ENCODE data around the gene LINGO1.

Gene LINGO1

DNA sequence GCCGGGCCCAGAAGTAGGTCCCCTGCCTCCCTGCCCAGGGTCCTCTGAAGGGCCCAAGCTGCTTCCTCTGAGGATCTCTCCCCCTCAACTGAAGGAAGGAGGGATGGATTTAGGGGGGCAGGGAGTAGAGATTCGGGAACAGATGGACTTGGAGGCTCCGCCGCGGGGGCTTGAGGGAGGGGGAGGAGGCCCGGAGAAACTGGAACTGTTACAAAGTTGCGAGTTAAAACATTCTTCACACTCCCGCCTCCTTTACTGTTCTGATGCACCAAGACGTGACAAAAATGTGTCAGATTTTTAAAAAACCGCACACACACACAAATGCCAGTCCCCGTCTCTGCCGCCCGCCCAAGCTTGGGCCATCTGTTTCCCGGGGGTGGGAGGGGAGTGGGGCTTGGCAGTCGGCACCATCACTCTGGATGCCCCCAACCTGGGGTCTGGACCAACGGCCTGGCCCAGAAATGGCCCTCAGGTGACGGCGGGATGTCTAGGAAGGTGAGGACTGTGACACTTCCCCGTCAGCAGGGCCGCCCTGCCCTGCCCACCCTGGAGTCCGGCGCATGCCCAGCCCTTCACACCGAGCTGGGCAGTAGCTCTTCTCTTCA, 25.0 kb upstream of the LINGO1 start:
- DNase-seq (ENCODE audit: low spot score): no peak

DNA sequence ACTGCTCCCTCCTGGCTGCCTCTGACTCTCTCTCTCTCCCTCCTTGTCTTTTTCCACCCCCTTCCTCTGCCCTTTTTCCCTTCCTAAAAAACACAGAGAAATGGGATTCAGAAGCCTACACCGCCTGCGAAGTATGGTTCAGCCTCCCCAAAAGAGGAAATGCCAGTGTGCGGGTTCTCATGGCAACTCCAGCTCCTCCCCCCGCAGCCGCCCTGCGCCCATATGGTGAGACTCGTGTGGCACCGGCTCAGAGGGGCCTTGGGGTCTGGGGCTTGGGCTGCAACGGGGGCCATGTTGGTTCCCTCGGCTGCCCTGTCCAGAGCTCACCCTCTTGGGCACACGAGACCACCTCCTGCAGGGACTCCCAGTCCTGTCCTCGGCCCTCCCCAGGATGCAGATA, 23.6 kb upstream of the LINGO1 start:
- no peak for DNase-seq (ENCODE audit: low spot score)

DNA sequence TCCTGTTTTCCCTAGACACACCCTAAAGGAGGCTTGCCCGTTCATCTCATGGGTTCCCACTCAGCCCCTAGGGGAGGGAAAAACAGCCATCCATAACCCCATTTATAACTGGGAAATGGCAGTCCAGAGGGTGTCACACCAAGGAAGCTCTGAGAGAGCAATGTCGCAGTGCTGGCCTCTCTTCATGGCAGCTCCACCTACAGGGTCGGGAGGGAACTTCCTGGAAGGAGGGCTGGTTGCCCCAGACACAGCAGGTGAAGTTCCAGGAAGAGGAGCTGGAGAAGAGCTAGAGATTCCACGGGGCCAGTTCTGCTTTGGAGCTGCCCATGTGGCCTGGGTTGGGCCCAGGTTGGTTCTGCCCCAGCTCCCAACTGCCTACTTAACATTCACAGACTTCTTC, 22.3 kb upstream of the LINGO1 start:
- DNase-seq (ENCODE audit: low spot score): no peak

- DNase-seq (ENCODE audit: low spot score): no peak
These were observed 21.2 kb upstream of the LINGO1 start for GRCh38 chr15:77653832-77654480.

DNA sequence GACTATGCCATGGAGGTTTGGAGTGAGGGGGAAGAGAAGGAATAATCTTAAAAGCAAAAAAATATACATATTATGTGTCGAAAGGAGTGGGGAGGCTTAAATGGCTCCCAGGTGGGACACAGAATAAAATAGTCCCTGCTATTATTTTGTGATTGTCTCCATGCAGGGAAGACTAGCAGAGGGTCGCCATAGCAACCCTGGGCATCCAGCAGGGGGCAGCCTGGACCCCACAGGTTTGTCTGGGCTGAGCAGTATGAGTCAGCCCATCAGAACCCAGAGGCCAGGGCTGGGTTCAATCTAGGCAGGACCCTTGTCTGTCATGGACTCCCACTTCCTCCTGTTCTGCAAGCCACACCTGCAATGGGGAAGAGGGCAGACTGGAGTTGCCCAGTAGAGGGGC, 17.6 kb upstream of the LINGO1 start:
- DNase-seq (ENCODE audit: low spot score): peak; percentile 80

DNA sequence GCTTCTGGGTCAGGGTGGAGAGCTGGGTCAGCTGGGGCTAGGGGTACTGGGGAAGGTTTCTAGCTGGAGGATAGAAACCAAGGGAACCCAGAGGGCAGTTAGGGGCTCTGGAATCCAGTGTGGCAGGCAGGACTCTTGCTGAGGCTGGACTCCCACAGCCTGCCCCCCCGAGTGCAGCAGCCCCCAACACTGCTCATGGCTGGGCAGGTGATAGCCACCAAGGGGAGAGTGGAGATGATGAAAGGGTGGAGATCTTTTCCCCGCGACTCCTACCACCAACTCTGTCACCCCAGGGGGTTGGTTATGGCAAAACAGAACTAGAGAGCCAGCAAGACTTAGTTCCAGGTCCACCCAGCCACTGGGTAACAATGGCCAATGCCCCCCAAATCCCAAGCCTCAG, 16.9 kb upstream of the LINGO1 start:
- DNase-seq (ENCODE audit: low spot score): no peak

GRCh38 chr15:77649017-77649416, 16.3 kb upstream of the LINGO1 start:
- DNase-seq (ENCODE audit: low spot score): no peak

DNA sequence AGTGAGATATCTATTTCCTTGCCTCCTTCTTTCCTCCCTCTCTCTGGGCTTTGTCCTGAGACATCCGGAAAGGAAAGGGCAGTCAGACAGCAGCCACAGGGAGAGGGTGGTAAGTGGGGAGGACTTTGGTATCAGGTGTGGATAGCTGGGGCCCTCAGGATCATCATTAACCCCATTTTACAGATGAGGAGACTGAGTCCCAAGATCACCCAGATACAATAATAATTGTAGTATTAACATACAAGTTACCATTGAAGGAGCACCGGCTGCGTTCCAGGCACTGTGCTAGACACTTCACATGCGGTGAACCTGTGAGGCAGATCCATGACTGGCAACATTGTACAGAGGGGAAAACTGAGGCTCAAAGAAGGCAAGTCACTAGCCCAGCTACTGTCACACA, 15.2 kb upstream of the LINGO1 start:
- DNase-seq (ENCODE audit: low spot score): no peak

GRCh38 chr15:77646104-77646694, 13.5 kb upstream of the LINGO1 start:
- DNase-seq (ENCODE audit: low spot score): no peak

- DNase-seq (ENCODE audit: low spot score): no peak
These were observed 12.9 kb upstream of the LINGO1 start for GRCh38 chr15:77645602-77646001.

- no peak for DNase-seq (ENCODE audit: low spot score)
These were observed 12.0 kb upstream of the LINGO1 start for GRCh38 chr15:77644543-77645247.

DNA sequence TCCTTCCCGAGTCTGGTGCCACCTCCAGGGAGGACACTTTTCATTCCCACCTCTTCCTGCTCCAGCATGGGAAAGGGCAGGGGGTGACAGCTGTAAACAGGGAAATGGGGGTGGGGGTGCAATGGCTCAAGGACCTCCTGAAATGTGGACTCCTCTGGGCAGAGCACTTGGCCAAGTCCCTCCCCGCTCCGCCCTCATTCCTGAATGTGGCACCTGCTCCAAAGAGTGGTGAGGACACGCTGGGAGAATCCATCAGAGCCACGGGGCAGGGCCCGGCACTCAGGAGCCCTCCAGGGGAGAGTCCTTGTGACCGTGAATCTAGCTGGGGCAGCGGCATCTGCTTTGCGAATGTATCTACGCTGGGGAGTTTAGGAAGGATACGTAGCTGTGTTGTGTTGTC, 11.1 kb upstream of the LINGO1 start:
- no peak for DNase-seq (ENCODE audit: low spot score)

GRCh38 chr15:77642793-77643430, 10.2 kb upstream of the LINGO1 start:
- DNase-seq (ENCODE audit: low spot score): no peak

GRCh38 chr15:77641999-77642398, 9.3 kb upstream of the LINGO1 start:
- DNase-seq (ENCODE audit: low spot score): no peak

DNA sequence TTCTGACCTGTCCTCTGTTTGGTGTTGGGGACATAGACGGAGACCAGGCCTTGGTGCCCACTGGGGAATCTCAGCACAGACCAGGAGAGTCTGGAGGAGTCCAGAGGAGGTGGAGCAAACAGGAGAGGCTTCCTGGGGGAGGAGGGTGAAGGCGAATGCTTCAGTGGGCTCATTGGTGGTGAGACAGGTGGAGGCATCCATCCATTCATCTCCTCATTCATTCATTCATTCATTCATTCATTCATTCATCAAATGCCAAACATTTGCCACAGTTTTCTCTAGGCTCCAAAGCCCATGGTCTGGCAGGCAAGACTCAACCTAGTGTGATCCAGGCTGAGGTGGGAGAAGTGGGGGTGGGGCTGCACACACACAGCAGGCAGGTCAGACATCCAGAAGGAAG, 7.9 kb upstream of the LINGO1 start:
- no peak for DNase-seq (ENCODE audit: low spot score)

- DNase-seq (ENCODE audit: low spot score): no peak
These were observed 6.7 kb upstream of the LINGO1 start for GRCh38 chr15:77639431-77639830.

GRCh38 chr15:77637851-77638692, 5.4 kb upstream of the LINGO1 start:
- no peak for DNase-seq (ENCODE audit: low spot score)

- DNase-seq (ENCODE audit: low spot score): no peak
These were observed 3.5 kb upstream of the LINGO1 start for GRCh38 chr15:77636209-77636608.

DNA sequence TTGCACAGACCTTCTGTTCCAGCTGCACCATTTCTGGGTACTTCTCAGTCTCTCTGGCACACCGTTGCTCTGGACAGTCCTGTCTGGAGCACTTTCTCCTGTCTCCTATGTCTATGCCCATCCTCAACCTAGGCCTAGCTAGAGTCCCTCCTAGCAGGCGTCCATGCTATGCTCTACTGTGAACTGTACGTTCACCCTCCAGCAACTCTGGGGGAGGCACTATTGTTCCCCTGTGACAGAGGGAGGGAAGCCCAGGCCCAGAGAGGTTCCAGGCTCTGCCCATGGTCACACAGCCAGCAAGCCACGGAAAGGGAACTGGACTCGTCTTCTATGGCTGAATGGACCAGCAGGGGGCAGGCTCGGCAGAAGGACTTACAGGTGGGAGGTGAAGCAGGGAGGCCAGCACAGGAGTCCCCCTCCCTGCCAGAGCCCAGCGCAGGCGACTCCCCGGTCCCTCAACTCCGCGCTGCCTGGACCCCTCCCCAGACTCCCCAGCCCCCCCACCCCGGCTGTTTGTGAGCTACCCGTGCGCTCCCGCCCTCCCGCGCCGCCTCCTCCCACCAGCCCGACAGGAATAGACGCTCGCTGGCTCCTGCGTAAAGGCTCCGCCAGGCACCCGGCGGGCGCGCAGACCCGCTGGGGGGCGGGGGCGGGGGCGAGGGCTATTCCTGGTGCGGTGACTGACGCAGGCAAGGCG, 1.7 kb upstream of the LINGO1 start:
- peak; percentile 87 for DNase-seq (ENCODE audit: low spot score)

GRCh38 chr15:77633913-77634265, 1.2 kb upstream of the LINGO1 start:
- peak; percentile 72 for DNase-seq (ENCODE audit: low spot score)

All from ecto neural progenitor cell (in vitro differentiated cells).